SK-N-SH treated with all-trans-retinoic acid at 6 μM for 48 hours (cell line): ENCODE measurements around the gene CBLN4.

ENCODE experiments used
- ATAC-seq: fragments of 200-7000 bp; cut with Tn5 transposase; 3 replicates; pipeline ENCODE4 v1.9.1; 2020; ENCODE audit warnings: mild to moderate bottlenecking, moderate library complexity
- ARNTL ChIP-seq: fragments of 450-650 bp; formaldehyde crosslinking; IDR thresholded peaks from 2 replicates; pipeline ENCODE4 v1.5.0; 2020; ENCODE audit warnings: low read depth, mild to moderate bottlenecking, moderate library complexity, borderline replicate concordance
- BACH2 ChIP-seq: fragments of 250-450 bp; sonication (Bioruptor Pico); IDR thresholded peaks from 2 replicates; pipeline ENCODE4 v1.9.0; 2021; ENCODE audit warnings: mild to moderate bottlenecking, borderline replicate concordance
- CREB5 ChIP-seq: fragments of 250-450 bp; sonication (Bioruptor Pico); IDR thresholded peaks from 2 replicates; pipeline ENCODE4 v1.5.1; 2020; ENCODE audit warnings: low read depth, mild to moderate bottlenecking, moderate library complexity
- CSDC2 ChIP-seq: fragments of 250-450 bp; sonication (Bioruptor Pico); IDR thresholded peaks from 2 replicates; pipeline ENCODE4 v1.5.0; 2020; ENCODE audit warnings: mild to moderate bottlenecking, moderate library complexity
- CSRNP3 ChIP-seq: fragments of 250-450 bp; sonication (Bioruptor Pico); IDR thresholded peaks from 2 replicates; pipeline ENCODE4 v1.5.1; 2021; ENCODE audit warnings: mild to moderate bottlenecking, moderate library complexity
- ESRRG ChIP-seq: fragments of 250-450 bp; sonication (Bioruptor Pico); IDR thresholded peaks from 2 replicates; pipeline ENCODE4 v1.6.1; 2021; ENCODE audit warnings: mild to moderate bottlenecking
- GLIS3 ChIP-seq: fragments of 250-450 bp; sonication (Bioruptor Pico); IDR thresholded peaks from 2 replicates; pipeline ENCODE4 v1.5.0; 2020; ENCODE audit warnings: mild to moderate bottlenecking, moderate library complexity
- ISL1 ChIP-seq: fragments of 250-450 bp; sonication (Bioruptor Pico); IDR thresholded peaks from 2 replicates; pipeline ENCODE4 v2.1.2; 2022; ENCODE audit warnings: mild to moderate bottlenecking, moderate library complexity
- OSR1 ChIP-seq: fragments of 250-450 bp; sonication (Bioruptor Pico); IDR thresholded peaks from 2 replicates; pipeline ENCODE4 v1.8.0; 2022; ENCODE audit warnings: moderate library complexity, mild to moderate bottlenecking, inconsistent platforms
- PPARA ChIP-seq: fragments of 250-450 bp; sonication (Bioruptor Pico); IDR thresholded peaks from 2 replicates; pipeline ENCODE4 v1.5.0; 2020; ENCODE audit warnings: mild to moderate bottlenecking, borderline replicate concordance
- RARB ChIP-seq: fragments of 250-450 bp; sonication (Bioruptor Pico); IDR thresholded peaks from 2 replicates; pipeline ENCODE4 v1.8.0; 2021; ENCODE audit warnings: mild to moderate bottlenecking, moderate library complexity
- SNAI2 ChIP-seq: fragments of 250-450 bp; sonication (Bioruptor Pico); IDR thresholded peaks from 2 replicates; pipeline ENCODE4 v1.5.0; 2020; ENCODE audit warnings: mild to moderate bottlenecking, moderate library complexity
- TCF4 ChIP-seq: fragments of 250-450 bp; sonication (Bioruptor Pico); IDR thresholded peaks from 2 replicates; pipeline ENCODE4 v1.8.0; 2021; ENCODE audit warnings: mild to moderate bottlenecking, moderate library complexity, borderline replicate concordance
- TOX ChIP-seq: fragments of 250-450 bp; sonication (Bioruptor Pico); IDR thresholded peaks from 2 replicates; pipeline ENCODE4 v1.8.0; 2021; ENCODE audit warnings: mild to moderate bottlenecking, moderate library complexity, borderline replicate concordance
- ZC3H10 ChIP-seq: fragments of 250-450 bp; sonication (Bioruptor Pico); IDR thresholded peaks from 2 replicates; pipeline ENCODE4 v1.5.1; 2021; ENCODE audit warnings: mild to moderate bottlenecking, moderate library complexity
- ZFP3 ChIP-seq: fragments of 250-450 bp; sonication (Bioruptor Pico); IDR thresholded peaks from 2 replicates; pipeline ENCODE4 v1.5.0; 2020; ENCODE audit warnings: mild to moderate bottlenecking, moderate library complexity
- ZFP30 ChIP-seq: fragments of 450-650 bp; formaldehyde crosslinking; IDR thresholded peaks from 2 replicates; pipeline ENCODE4 v1.5.0; 2022; ENCODE audit warnings: mild to moderate bottlenecking, moderate library complexity
- ZNF565 ChIP-seq: fragments of 450-650 bp; formaldehyde crosslinking; conservative IDR thresholded peaks from 2 replicates; pipeline ENCODE4 v1.5.0; 2020; ENCODE audit warnings: low read depth, mild to moderate bottlenecking, moderate library complexity
- ZNF70 ChIP-seq: fragments of 450-650 bp; formaldehyde crosslinking; IDR thresholded peaks from 2 replicates; pipeline ENCODE4 v1.5.0; 2020; ENCODE audit warnings: mild to moderate bottlenecking, moderate library complexity
- ZNF8 ChIP-seq: fragments of 450-650 bp; formaldehyde crosslinking; IDR thresholded peaks from 2 replicates; pipeline ENCODE4 v1.5.0; 2020; ENCODE audit warnings: mild to moderate bottlenecking, moderate library complexity
- TF ChIP-seq, protein P1 (sequence below): fragments of 250-450 bp; sonication (Bioruptor Pico); IDR thresholded peaks from 2 replicates; pipeline ENCODE4 v1.5.0; 2020; ENCODE audit warnings: mild to moderate bottlenecking, moderate library complexity
- TF ChIP-seq, protein P2 (sequence below): fragments of 250-450 bp; sonication (Bioruptor Pico); IDR thresholded peaks from 2 replicates; pipeline ENCODE4 v1.8.0; 2021; ENCODE audit warnings: low read depth, mild to moderate bottlenecking, moderate library complexity, borderline replicate concordance
- TF ChIP-seq, protein P3 (sequence below): fragments of 250-450 bp; sonication (Bioruptor Pico); IDR thresholded peaks from 2 replicates; pipeline ENCODE4 v1.8.0; 2020; ENCODE audit warnings: mild to moderate bottlenecking, moderate library complexity, borderline replicate concordance

CBLN4 gene

GRCh38 chr20:55978550-55978949 lies 26.8 kb downstream of the CBLN4 start:
- TF ChIP-seq BACH2 (CRISPR knock-in tag) (no peak), SNAI2 (no peak), ZFP3 (CRISPR knock-in tag) (no peak), OSR1 (CRISPR knock-in tag) (no peak), CREB5 (CRISPR knock-in tag) (no peak), ISL1 (CRISPR knock-in tag) (no peak), ARNTL (CRISPR knock-in tag) (no peak), CSRNP3 (CRISPR knock-in tag) (no peak), ZC3H10 (CRISPR knock-in tag) (no peak), TCF4 (CRISPR knock-in tag) (no peak), ZNF565 (no peak), PPARA (no peak), GLIS3 (no peak), ZNF70 (no peak), CSDC2 (CRISPR knock-in tag) (no peak)
- TF ChIP-seq, protein P1, sequence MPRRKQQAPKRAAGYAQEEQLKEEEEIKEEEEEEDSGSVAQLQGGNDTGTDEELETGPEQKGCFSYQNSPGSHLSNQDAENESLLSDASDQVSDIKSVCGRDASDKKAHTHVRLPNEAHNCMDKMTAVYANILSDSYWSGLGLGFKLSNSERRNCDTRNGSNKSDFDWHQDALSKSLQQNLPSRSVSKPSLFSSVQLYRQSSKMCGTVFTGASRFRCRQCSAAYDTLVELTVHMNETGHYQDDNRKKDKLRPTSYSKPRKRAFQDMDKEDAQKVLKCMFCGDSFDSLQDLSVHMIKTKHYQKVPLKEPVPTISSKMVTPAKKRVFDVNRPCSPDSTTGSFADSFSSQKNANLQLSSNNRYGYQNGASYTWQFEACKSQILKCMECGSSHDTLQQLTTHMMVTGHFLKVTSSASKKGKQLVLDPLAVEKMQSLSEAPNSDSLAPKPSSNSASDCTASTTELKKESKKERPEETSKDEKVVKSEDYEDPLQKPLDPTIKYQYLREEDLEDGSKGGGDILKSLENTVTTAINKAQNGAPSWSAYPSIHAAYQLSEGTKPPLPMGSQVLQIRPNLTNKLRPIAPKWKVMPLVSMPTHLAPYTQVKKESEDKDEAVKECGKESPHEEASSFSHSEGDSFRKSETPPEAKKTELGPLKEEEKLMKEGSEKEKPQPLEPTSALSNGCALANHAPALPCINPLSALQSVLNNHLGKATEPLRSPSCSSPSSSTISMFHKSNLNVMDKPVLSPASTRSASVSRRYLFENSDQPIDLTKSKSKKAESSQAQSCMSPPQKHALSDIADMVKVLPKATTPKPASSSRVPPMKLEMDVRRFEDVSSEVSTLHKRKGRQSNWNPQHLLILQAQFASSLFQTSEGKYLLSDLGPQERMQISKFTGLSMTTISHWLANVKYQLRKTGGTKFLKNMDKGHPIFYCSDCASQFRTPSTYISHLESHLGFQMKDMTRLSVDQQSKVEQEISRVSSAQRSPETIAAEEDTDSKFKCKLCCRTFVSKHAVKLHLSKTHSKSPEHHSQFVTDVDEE, result no peak
- TF ChIP-seq, protein P2, sequence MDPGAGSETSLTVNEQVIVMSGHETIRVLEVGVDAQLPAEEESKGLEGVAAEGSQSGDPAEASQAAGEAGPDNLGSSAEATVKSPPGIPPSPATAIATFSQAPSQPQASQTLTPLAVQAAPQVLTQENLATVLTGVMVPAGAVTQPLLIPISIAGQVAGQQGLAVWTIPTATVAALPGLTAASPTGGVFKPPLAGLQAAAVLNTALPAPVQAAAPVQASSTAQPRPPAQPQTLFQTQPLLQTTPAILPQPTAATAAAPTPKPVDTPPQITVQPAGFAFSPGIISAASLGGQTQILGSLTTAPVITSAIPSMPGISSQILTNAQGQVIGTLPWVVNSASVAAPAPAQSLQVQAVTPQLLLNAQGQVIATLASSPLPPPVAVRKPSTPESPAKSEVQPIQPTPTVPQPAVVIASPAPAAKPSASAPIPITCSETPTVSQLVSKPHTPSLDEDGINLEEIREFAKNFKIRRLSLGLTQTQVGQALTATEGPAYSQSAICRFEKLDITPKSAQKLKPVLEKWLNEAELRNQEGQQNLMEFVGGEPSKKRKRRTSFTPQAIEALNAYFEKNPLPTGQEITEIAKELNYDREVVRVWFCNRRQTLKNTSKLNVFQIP (CRISPR knock-in tag), result no peak
- TF ChIP-seq, protein P3, sequence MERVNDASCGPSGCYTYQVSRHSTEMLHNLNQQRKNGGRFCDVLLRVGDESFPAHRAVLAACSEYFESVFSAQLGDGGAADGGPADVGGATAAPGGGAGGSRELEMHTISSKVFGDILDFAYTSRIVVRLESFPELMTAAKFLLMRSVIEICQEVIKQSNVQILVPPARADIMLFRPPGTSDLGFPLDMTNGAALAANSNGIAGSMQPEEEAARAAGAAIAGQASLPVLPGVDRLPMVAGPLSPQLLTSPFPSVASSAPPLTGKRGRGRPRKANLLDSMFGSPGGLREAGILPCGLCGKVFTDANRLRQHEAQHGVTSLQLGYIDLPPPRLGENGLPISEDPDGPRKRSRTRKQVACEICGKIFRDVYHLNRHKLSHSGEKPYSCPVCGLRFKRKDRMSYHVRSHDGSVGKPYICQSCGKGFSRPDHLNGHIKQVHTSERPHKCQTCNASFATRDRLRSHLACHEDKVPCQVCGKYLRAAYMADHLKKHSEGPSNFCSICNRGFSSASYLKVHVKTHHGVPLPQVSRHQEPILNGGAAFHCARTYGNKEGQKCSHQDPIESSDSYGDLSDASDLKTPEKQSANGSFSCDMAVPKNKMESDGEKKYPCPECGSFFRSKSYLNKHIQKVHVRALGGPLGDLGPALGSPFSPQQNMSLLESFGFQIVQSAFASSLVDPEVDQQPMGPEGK (CRISPR knock-in tag), result no peak
- no peak for ATAC-seq

DNA sequence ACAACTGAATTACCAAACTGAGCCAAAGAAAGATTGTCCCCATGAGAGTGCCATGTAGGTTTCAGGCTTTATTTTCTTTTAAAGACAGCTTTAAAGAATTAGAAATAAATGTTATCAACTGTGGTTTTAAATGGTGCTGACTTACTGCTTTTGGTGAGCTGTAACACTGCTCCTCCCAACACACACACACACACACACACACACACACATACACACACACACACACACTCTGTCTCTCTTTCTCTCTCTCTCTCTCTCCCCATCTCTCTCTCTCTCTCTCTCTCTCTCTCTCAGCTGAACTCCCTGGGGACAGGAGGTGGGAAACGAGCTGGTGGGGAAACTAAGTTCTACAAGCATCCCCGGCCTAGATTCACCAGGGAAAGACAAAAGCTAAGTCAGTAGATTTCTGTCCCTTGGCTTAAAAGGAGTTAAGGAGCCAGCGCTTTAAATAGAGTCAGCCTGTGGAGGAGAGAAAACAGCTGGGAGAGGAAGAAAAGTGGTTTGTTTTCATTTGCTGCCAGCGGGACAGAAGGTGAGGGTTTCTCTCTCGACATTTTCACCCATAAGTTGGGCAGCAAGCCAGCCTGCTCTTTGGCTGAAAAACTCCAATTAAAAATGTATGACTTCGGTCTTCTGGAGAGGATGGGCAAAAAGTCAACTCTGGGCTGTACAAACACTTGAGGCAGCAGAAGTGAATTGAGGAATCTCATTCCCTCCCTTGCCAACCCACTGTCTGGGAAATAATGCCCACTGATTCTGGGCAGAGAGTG lies 27.4 kb downstream of the CBLN4 start:
- TF ChIP-seq ARNTL (CRISPR knock-in tag) (no peak), ZFP30 (no peak), SNAI2 (no peak), ZNF8 (CRISPR knock-in tag) (no peak), CREB5 (CRISPR knock-in tag) (no peak), RARB (CRISPR knock-in tag) (no peak), ISL1 (CRISPR knock-in tag) (no peak), PPARA (no peak), CSDC2 (CRISPR knock-in tag) (no peak), ESRRG (no peak), TOX (CRISPR knock-in tag) (no peak), ZC3H10 (CRISPR knock-in tag) (no peak), TCF4 (CRISPR knock-in tag) (no peak), BACH2 (CRISPR knock-in tag) (no peak), OSR1 (CRISPR knock-in tag) (no peak)
- TF ChIP-seq, protein P2 (CRISPR knock-in tag), result no peak
- TF ChIP-seq, protein P1, result no peak
- ATAC-seq, result no peak
